ENCODE measurements around the gene ACLY. TPM values are rescaled to one million over a fixed set of nuclear protein-coding genes. Genes with fewer than 3 reads are reported as not detected.

The ACLY gene
- total RNA-seq, 1 donor = 273 TPM

DNA sequence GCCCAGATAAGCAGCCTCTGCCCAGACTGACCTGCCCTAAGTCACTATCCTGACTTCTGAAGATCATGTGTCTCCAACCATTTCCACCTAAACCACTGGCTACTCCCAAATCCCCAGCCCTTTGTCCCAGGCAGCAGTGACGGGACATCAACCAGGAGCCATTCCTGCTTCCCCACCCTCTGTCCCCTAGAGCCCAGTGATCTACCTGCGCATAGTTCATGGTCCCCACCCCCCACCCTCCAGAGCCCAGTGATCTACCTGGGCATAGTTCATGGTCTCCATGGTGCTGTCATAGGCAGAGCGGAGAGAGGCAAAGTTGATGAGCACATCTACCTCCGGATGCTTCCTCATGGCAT, 26.8 kb downstream of the ACLY start:
- DNase-seq (ENCODE audit: insufficient read length, low spot score, missing footprints) = no peak
- TF ChIP-seq, protein P1, sequence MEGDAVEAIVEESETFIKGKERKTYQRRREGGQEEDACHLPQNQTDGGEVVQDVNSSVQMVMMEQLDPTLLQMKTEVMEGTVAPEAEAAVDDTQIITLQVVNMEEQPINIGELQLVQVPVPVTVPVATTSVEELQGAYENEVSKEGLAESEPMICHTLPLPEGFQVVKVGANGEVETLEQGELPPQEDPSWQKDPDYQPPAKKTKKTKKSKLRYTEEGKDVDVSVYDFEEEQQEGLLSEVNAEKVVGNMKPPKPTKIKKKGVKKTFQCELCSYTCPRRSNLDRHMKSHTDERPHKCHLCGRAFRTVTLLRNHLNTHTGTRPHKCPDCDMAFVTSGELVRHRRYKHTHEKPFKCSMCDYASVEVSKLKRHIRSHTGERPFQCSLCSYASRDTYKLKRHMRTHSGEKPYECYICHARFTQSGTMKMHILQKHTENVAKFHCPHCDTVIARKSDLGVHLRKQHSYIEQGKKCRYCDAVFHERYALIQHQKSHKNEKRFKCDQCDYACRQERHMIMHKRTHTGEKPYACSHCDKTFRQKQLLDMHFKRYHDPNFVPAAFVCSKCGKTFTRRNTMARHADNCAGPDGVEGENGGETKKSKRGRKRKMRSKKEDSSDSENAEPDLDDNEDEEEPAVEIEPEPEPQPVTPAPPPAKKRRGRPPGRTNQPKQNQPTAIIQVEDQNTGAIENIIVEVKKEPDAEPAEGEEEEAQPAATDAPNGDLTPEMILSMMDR (IDR thresholded peaks at IDR 0.05; ENCODE audit: extremely low read depth, low read depth, low read length) = no peak
- Histone ChIP-seq H4K20me1 (ENCODE audit: insufficient read depth, low read length) (peaks cover 42% of the 10 kb centered on the region), H2AFZ (ENCODE audit: low read length) (no peak overlapping the region), H3K27me3 (ENCODE audit: insufficient read depth, low read length) (no peaks in the 10 kb centered on the region), H3K36me3 (ENCODE audit: insufficient read depth, low read length) (peaks cover 91% of the 10 kb centered on the region), H3K4me2 (ENCODE audit: insufficient read depth, low read length) (no peak overlapping the region), H3K27ac (ENCODE audit: low read depth, low read length) (no peak overlapping the region), H3K79me2 (ENCODE audit: insufficient read depth, low read length) (peaks cover 41% of the 10 kb centered on the region), H3K4me1 (ENCODE audit: insufficient read depth, low read length) (peaks cover 16% of the 10 kb centered on the region), H3K4me3 (ENCODE audit: insufficient read depth, low read length) (no peak overlapping the region), H3K9me3 (ENCODE audit: low read depth, low read length) (no peaks in the 10 kb centered on the region)

- TF ChIP-seq, protein P1 (IDR thresholded peaks at IDR 0.05; ENCODE audit: extremely low read depth, low read depth, low read length) = no peak
- Histone ChIP-seq H3K9me3 (ENCODE audit: low read depth, low read length) (no peaks in the 10 kb centered on the region), H3K4me3 (ENCODE audit: insufficient read depth, low read length) (no peak overlapping the region), H3K4me2 (ENCODE audit: insufficient read depth, low read length) (no peak overlapping the region), H4K20me1 (ENCODE audit: insufficient read depth, low read length) (peaks cover 40% of the 10 kb centered on the region), H2AFZ (ENCODE audit: low read length) (no peak overlapping the region), H3K27ac (ENCODE audit: low read depth, low read length) (no peak overlapping the region), H3K36me3 (ENCODE audit: insufficient read depth, low read length) (peaks cover 90% of the 10 kb centered on the region), H3K79me2 (ENCODE audit: insufficient read depth, low read length) (peaks cover 38% of the 10 kb centered on the region), H3K27me3 (ENCODE audit: insufficient read depth, low read length) (no peaks in the 10 kb centered on the region), H3K4me1 (ENCODE audit: insufficient read depth, low read length) (peaks cover 16% of the 10 kb centered on the region)
- no peak for DNase-seq (ENCODE audit: insufficient read length, low spot score, missing footprints)
Measured at GRCh38 chr17:41891135-41892020, 27.4 kb downstream of the ACLY start.

DNA sequence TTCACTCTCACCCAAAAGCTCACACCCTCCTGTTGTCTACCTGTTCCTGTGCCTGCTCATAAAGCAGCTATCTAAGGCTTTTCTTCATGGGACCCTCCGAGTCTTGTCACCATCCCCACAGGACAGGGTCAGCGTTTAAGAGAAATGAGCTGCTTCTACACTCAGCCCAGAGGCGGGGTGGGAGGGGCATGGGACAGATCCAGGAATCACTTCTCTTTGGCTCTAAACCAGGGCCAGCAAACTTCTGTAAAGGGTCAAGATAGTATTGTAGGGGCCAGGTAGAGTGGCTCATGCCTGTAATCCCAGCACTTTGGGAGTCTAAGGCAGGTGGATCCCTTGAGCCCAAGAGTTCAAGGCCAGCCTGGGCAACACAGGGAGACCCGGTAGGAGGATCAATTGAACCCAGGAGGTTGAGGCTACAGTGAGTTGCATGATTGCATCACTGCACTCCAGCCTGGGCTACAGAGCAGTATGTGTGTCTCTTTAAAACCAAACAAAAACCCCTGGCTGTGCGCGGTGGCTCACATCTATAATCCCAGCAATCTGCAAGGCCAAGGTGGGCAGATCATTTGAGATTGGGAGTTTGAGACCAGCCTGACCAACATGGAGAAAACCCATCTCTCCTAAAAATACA, 30.3 kb downstream of the ACLY start:
- peak; percentile 49 for DNase-seq (ENCODE audit: insufficient read length, low spot score, missing footprints)
- TF ChIP-seq, protein P1 (IDR thresholded peaks at IDR 0.05; ENCODE audit: extremely low read depth, low read depth, low read length) = no peak
- peaks cover 21% of the 10 kb centered on the region for H4K20me1 ChIP-seq (ENCODE audit: insufficient read depth, low read length)
- no peak overlapping the region for H3K4me3 ChIP-seq (ENCODE audit: insufficient read depth, low read length)
- no peaks in the 10 kb centered on the region for H3K27me3 ChIP-seq (ENCODE audit: insufficient read depth, low read length)
- no peak overlapping the region for H3K4me2 ChIP-seq (ENCODE audit: insufficient read depth, low read length)
- H3K36me3 ChIP-seq (ENCODE audit: insufficient read depth, low read length) = peaks cover 93% of the 10 kb centered on the region
- no peak overlapping the region for H3K27ac ChIP-seq (ENCODE audit: low read depth, low read length)
- H3K4me1 ChIP-seq (ENCODE audit: insufficient read depth, low read length) = no peaks in the 10 kb centered on the region
- H3K79me2 ChIP-seq (ENCODE audit: insufficient read depth, low read length) = peaks cover 30% of the 10 kb centered on the region
- H2AFZ ChIP-seq (ENCODE audit: low read length) = no peak overlapping the region
- H3K9me3 ChIP-seq (ENCODE audit: low read depth, low read length) = no peaks in the 10 kb centered on the region

DNA sequence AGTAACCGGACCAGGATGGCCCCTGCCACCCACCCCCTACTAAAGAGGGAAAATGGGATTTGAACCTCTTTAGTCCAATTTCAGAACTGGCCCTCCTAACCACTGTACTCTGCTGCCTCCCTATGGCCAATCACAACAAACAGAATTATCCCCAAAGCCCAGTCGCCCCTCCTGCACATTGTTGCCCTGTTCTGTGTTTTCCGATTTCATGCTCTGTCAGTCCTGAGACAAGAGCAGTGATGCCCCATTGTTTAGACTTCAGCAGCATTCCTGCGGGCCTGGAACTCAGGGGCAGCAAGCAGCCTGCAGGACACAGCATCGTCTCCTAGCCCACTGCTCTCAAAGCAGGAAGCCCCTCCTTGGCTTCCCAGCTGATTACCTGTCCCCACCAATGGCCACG, 33.0 kb downstream of the ACLY start:
- peaks cover 90% of the 10 kb centered on the region for H3K36me3 ChIP-seq (ENCODE audit: insufficient read depth, low read length)

More for the DNA sequence above, 33.0 kb downstream of the ACLY start:
- peaks cover 24% of the 10 kb centered on the region for H3K79me2 ChIP-seq (ENCODE audit: insufficient read depth, low read length)
- H3K4me1 ChIP-seq (ENCODE audit: insufficient read depth, low read length) = no peaks in the 10 kb centered on the region
- no peak overlapping the region for H3K4me3 ChIP-seq (ENCODE audit: insufficient read depth, low read length)
- TF ChIP-seq, protein P1 (IDR thresholded peaks at IDR 0.05; ENCODE audit: extremely low read depth, low read depth, low read length) = peak; percentile 12
- no peak overlapping the region for H3K4me2 ChIP-seq (ENCODE audit: insufficient read depth, low read length)
- H2AFZ ChIP-seq (ENCODE audit: low read length) = no peak overlapping the region
- no peaks in the 10 kb centered on the region for H3K27me3 ChIP-seq (ENCODE audit: insufficient read depth, low read length)
- no peak overlapping the region for H3K27ac ChIP-seq (ENCODE audit: low read depth, low read length)
- H3K9me3 ChIP-seq (ENCODE audit: low read depth, low read length) = no peaks in the 10 kb centered on the region
- peak; percentile 73 for DNase-seq (ENCODE audit: insufficient read length, low spot score, missing footprints)
- no peaks in the 10 kb centered on the region for H4K20me1 ChIP-seq (ENCODE audit: insufficient read depth, low read length)
